ENCODE results near the gene FXYD2.

The FXYD2 gene

GRCh38 chr11:117851106-117851505 lies 26.6 kb upstream of the FXYD2 start:
- no peak for DNase-seq (ENCODE audit: low spot score)
- TF ChIP-seq, protein P1, sequence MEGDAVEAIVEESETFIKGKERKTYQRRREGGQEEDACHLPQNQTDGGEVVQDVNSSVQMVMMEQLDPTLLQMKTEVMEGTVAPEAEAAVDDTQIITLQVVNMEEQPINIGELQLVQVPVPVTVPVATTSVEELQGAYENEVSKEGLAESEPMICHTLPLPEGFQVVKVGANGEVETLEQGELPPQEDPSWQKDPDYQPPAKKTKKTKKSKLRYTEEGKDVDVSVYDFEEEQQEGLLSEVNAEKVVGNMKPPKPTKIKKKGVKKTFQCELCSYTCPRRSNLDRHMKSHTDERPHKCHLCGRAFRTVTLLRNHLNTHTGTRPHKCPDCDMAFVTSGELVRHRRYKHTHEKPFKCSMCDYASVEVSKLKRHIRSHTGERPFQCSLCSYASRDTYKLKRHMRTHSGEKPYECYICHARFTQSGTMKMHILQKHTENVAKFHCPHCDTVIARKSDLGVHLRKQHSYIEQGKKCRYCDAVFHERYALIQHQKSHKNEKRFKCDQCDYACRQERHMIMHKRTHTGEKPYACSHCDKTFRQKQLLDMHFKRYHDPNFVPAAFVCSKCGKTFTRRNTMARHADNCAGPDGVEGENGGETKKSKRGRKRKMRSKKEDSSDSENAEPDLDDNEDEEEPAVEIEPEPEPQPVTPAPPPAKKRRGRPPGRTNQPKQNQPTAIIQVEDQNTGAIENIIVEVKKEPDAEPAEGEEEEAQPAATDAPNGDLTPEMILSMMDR (conservative IDR thresholded peaks at IDR 0.05; ENCODE audit: low read depth): no peak
- ChIA-PET POLR2A (ENCODE audit: low non-redundant PET) (no interaction called here), CTCF (no interaction called here)
- no peak overlapping the region for H3K27ac ChIP-seq

GRCh38 chr11:117849781-117850414 lies 25.4 kb upstream of the FXYD2 start:
- CTCF ChIA-PET: interaction anchor here (1.4 kb wide), 1 partner anchor 97 kb away, joined by 3 read pairs; no protein-coding TSS in a partner anchor
- TF ChIP-seq, protein P1 (conservative IDR thresholded peaks at IDR 0.05; ENCODE audit: low read depth): no peak
- no peak overlapping the region for H3K27ac ChIP-seq
- no peak for DNase-seq (ENCODE audit: low spot score)
- POLR2A ChIA-PET (ENCODE audit: low non-redundant PET): no interaction called here

GRCh38 chr11:117843666-117844484 lies 19.3 kb upstream of the FXYD2 start:
- TF ChIP-seq, protein P1 (conservative IDR thresholded peaks at IDR 0.05; ENCODE audit: low read depth): peak; percentile 94
- peak; percentile 51 for DNase-seq (ENCODE audit: low spot score)
- ChIA-PET CTCF (interaction anchor here (0.6 to 3.6 kb wide), 13 partner anchors 10 to 273 kb away, joined by 3 to 60 read pairs (median 3); no protein-coding TSS in a partner anchor), POLR2A (ENCODE audit: low non-redundant PET) (no interaction called here)
- no peak overlapping the region for H3K27ac ChIP-seq

DNA sequence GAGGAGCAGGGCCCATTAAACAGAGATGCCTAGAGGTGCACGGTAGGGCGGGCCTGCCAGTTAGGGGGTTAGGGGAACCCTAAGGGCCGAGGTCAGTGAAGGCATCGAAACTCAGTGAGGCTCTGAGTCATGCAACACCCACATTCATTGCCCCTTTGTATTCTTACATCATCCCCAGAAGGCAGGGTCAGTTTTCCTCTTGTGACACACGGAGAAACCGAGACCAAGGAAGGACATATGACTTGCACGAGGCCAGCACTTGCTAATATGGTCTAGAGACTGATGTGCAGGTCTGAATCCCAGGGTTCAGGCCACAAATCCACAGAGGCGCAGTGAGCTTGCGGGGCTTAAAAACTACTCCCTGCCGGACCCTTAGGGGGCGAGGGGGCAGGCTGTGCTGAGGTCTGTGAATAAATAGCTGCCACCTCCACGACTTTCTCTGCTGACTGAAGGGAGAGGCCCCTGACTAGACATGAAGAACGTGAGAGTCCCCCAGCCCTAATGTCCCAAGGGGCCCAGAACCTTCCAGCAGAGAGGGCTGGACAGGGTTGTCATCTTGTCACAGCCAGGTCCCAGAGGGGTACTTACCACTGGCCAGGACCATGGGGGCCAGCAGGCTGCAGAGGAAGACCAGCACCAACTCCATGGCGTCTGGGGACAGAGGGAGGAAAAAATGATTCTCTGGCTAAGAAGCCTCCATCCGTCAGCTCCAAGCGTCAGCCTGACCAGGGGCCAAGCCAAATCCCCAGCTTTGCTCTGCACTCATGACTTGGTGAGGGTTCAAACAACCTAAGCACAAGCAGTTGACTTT lies 17.8 kb upstream of the FXYD2 start:
- DNase-seq (ENCODE audit: low spot score): no peak
- CTCF ChIA-PET: interaction anchor here (0.7 to 3.6 kb wide), 3 partner anchors 105 to 660 kb away, joined by 5 to 60 read pairs (median 6); no protein-coding TSS in a partner anchor
- TF ChIP-seq, protein P1 (conservative IDR thresholded peaks at IDR 0.05; ENCODE audit: low read depth): no peak
- H3K27ac ChIP-seq: no peak overlapping the region
- POLR2A ChIA-PET (ENCODE audit: low non-redundant PET): no interaction called here

DNA sequence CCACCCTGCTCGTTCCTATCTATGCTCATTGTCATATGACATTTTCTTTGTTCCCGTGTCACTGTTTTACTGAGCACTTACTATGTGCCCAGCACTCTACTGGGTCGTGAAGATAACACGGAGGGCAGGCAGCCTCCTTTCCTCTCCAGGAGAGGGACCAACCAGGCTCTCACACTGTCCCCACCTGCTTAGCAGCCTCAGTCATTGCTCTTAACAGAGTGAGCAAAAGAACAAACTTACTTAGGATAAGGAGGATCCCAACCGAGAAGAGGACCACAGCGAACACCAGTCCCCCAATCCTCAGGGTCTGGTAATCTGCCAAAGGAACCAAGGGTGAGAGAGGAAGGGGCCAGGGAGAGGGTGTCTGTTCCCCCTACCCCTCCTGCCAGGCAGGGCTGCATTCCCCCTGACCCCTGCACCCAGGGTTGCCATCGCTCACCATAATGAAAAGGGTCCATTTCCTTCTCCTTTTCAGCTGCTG lies 17.0 kb upstream of the FXYD2 start:
- H3K27ac ChIP-seq: no peak overlapping the region
- POLR2A ChIA-PET (ENCODE audit: low non-redundant PET): no interaction called here
- TF ChIP-seq, protein P1 (conservative IDR thresholded peaks at IDR 0.05; ENCODE audit: low read depth): no peak
- CTCF ChIA-PET: interaction anchor here (3.6 kb wide), 1 partner anchor 105 kb away, joined by 60 read pairs; no protein-coding TSS in a partner anchor
- DNase-seq (ENCODE audit: low spot score): no peak

Measured in RWPE1 (cell line).